ENCODE data around the gene KCNK6.

DNA sequence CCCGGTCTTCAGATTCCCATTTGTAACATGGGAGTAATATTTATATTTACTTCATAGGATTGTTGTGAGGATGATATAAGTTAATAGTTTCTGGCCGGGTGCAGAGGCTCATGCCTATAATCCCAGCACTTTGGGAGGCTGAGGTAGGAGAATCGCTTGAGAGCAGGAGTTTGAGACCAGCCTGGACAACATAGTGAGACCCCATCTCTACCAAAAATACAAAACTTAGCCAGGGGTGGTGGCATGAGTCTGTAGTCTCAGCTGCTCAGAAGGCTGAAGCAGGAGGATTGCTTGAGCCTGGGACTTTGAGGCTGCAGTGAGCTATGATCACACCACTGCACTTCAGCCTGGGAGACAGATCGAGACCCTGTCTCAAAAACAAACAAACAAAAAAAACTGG is 27.2 kb downstream of the KCNK6 start:
- TF ChIP-seq, protein P1, sequence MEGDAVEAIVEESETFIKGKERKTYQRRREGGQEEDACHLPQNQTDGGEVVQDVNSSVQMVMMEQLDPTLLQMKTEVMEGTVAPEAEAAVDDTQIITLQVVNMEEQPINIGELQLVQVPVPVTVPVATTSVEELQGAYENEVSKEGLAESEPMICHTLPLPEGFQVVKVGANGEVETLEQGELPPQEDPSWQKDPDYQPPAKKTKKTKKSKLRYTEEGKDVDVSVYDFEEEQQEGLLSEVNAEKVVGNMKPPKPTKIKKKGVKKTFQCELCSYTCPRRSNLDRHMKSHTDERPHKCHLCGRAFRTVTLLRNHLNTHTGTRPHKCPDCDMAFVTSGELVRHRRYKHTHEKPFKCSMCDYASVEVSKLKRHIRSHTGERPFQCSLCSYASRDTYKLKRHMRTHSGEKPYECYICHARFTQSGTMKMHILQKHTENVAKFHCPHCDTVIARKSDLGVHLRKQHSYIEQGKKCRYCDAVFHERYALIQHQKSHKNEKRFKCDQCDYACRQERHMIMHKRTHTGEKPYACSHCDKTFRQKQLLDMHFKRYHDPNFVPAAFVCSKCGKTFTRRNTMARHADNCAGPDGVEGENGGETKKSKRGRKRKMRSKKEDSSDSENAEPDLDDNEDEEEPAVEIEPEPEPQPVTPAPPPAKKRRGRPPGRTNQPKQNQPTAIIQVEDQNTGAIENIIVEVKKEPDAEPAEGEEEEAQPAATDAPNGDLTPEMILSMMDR (IDR thresholded peaks at IDR 0.05): no peak
- TF ChIP-seq POLR2A (IDR thresholded peaks at IDR 0.05): no peak

Data from lower leg skin (tissue), 3 donors.